GM12878 (cell line): Measurements from ENCODE around the gene TNFAIP1. TPM values are rescaled to one million over a fixed set of nuclear protein-coding genes. Genes with fewer than 3 reads are reported as not detected.
A peak's percentile ranks its signal among the peaks of the same experiment; 100 is the strongest.

Source experiments
- ATAC-seq: fragments of 200-7000 bp; cut with Tn5 transposase; 3 replicates; pipeline ENCODE4 v1.9.1; 2020; ENCODE audit warnings: mild to moderate bottlenecking, moderate library complexity
- BruUV-seq: library from RNA; stranded (reverse); fragments of 400-500 nt; replicated peaks from 2 replicates; lab custom pipeline; 2021; lab: Mats Ljungman, UMichigan
- CTCF ChIA-PET: fragments of 300-600 bp; sonication (Branson Sonifier 250); formaldehyde crosslinking; extraction: SDS; loops from one replicate; lab custom pipeline; 2021; ENCODE audit warnings: inconsistent platforms; lab: Yijun Ruan, JAX
- POLR2A ChIA-PET: fragments of 350-600 bp; formaldehyde crosslinking; extraction: SDS; loops from one replicate; lab custom pipeline; 2021; ENCODE audit warnings: inconsistent platforms; lab: Charles Lee
- RAD21 ChIA-PET: fragments of 300-600 bp; sonication (Branson Sonifier 250); formaldehyde crosslinking; loops from one replicate; lab custom pipeline; 2023; ENCODE audit warnings: antibody characterized with exemption; ENCODE audit not compliant: unreplicated experiment; lab: Charles Lee
- SMC1A ChIA-PET: fragments of 300-600 bp; sonication (Branson Sonifier 250); formaldehyde crosslinking; loops from one replicate; lab custom pipeline; 2023; ENCODE audit not compliant: unreplicated experiment, uncharacterized antibody; lab: Charles Lee
- DNase-seq: peaks from one replicate; pipeline ENCODE4 v3.0.0-alpha.2; 2011; ENCODE audit warnings: low read depth, low spot score
- FAIRE-seq: peaks from 3 replicates; lab custom pipeline; 2011; peaks lifted over from hg19 to GRCh38; lab: Jason Lieb, UNC
- H2AFZ ChIP-seq: 2 replicates; pipeline ENCODE4 v1.6.0; 2011; ENCODE audit warnings: low read depth, low read length, control low read depth; ENCODE audit not compliant: control insufficient read depth
- H3K27ac ChIP-seq: 2 replicates; pipeline ENCODE4 v1.5.1; 2011; ENCODE audit warnings: control low read depth; ENCODE audit not compliant: control insufficient read depth, insufficient read depth
- H3K27me3 ChIP-seq, 2 experiments: replicated peaks in 1 of 2; 2 replicates each; pipeline versions ENCODE4 v1.6.0 to v1.6.1; 2011; ENCODE audit warnings: low read length in 1 of 2; ENCODE audit not compliant: control insufficient read depth in 2 of 2, insufficient read depth in 2 of 2
- H3K36me3 ChIP-seq, 2 experiments: 2 replicates each; pipeline ENCODE4 v1.5.1; 2011; ENCODE audit warnings: low read length in 1 of 2; ENCODE audit not compliant: control insufficient read depth in 2 of 2, insufficient read depth in 2 of 2
- H3K4me1 ChIP-seq: 2 replicates; pipeline ENCODE4 v1.6.1; 2011; ENCODE audit warnings: mild to moderate bottlenecking, low read length, moderate library complexity, mixed read lengths; ENCODE audit not compliant: control insufficient read depth, insufficient read depth
- H3K4me2 ChIP-seq: 2 replicates; pipeline ENCODE4 v1.6.0; 2011; ENCODE audit warnings: control low read depth; ENCODE audit not compliant: control insufficient read depth, insufficient read depth
- H3K4me3 ChIP-seq: fragments of 200-600 bp; sonication (generic); 2 replicates; pipeline ENCODE4 v1.5.1; 2016
- H3K79me2 ChIP-seq: 2 replicates; pipeline ENCODE4 v1.6.0; 2011; ENCODE audit warnings: low read length; ENCODE audit not compliant: control insufficient read depth, insufficient read depth
- H3K9ac ChIP-seq: 2 replicates; pipeline ENCODE4 v1.8.0; 2011; ENCODE audit warnings: low read length, control low read depth, mixed read lengths; ENCODE audit not compliant: control insufficient read depth, insufficient read depth
- H3K9me3 ChIP-seq: replicated peaks from 3 replicates; pipeline ENCODE4 v1.5.1; 2011; ENCODE audit warnings: mild to moderate bottlenecking, low read length; ENCODE audit not compliant: control insufficient read depth, insufficient read depth
- H4K20me1 ChIP-seq: 2 replicates; pipeline ENCODE4 v1.6.0; 2011; ENCODE audit not compliant: control insufficient read depth, insufficient read depth
- NFIC ChIP-seq: IDR thresholded peaks from 2 replicates; pipeline ENCODE4 v1.6.1; 2012; ENCODE audit warnings: low read depth, mild to moderate bottlenecking, inconsistent platforms, low read length, moderate library complexity
- NR2C2 ChIP-seq: IDR thresholded peaks from 2 replicates; pipeline ENCODE4 v1.6.1; 2011; ENCODE audit warnings: borderline replicate concordance, low read depth; ENCODE audit not compliant: control insufficient read depth, insufficient read length
- POLR2A ChIP-seq: IDR thresholded peaks from 2 replicates; pipeline ENCODE4 v1.6.1; 2011; ENCODE audit warnings: low read depth, mild to moderate bottlenecking, low read length
- RB1 ChIP-seq: fragments of 450-650 bp; formaldehyde crosslinking; IDR thresholded peaks from 2 replicates; pipeline ENCODE4 v1.6.1; 2017; ENCODE audit warnings: mild to moderate bottlenecking, borderline replicate concordance
- SRF ChIP-seq, 2 experiments: IDR thresholded peaks; 2 replicates each; pipeline ENCODE4 v1.6.1; 2011; ENCODE audit warnings: low read depth in 2 of 2, low read length in 2 of 2, mild to moderate bottlenecking in 1 of 2, moderate library complexity in 1 of 2
- TCF12 ChIP-seq: IDR thresholded peaks from 2 replicates; pipeline ENCODE4 v1.6.1; 2011; ENCODE audit warnings: low read depth, mild to moderate bottlenecking, low read length
- WGBS: methylation state at CpG from one replicate; pipeline ENCODE4 v1.1.6; 2016; ENCODE audit warnings: low lambda C conversion rate; ENCODE audit not compliant: insufficient replicate concordance, insufficient coverage; ENCODE audit errors: missing lambda C conversion rate; 5-methylcytosine and 5-hydroxymethylcytosine counted together
- in situ Hi-C: fragments of 300-500 bp; cut with MboI; formaldehyde crosslinking; loops from 9 replicates; pipeline ENCODE4 v1.14.3; 2018; ENCODE audit warnings: mixed read lengths
- intact Hi-C: fragments of 100-400 bp; cut with micrococcal nuclease; formaldehyde crosslinking; loops from one replicate; pipeline ENCODE4 v1.14.2; 2022; ENCODE audit not compliant: unreplicated experiment
- polyA plus RNA-seq, 11 experiments: library from polyadenylated mRNA; depleted of rRNA in 4 of 11; unstranded in 6 of 11; stranded (reverse) in 5 of 11; fragments of >200 nt; fragmentation: Nextera tagmentation in 4 of 11; fragmentation: Illumina TruSeq in 1 of 11; extraction: Ambion mirVana in 4 of 11; extraction: Trizol in 1 of 11; gene quantifications; 1 replicate in 1 of 11; 2 replicates in 10 of 11; pipeline versions ENCODE4 v1.2.1 to v1.2.3, GENCODE V29; 2011 to 2016; ENCODE audit warnings: inconsistent platforms in 2 of 11, missing spikeins in 2 of 11, low read depth in 1 of 11
- total RNA-seq, 4 experiments: library from RNA; depleted of rRNA in 3 of 4; stranded (reverse); fragments of >200 nt in 3 of 4; fragmentation: Illumina TruSeq in 1 of 4; extraction: Trizol in 1 of 4; gene quantifications; 2 replicates each; pipeline versions ENCODE4 v1.2.1 to v1.2.3, GENCODE V29; 2013 to 2021

The TNFAIP1 gene
- total and polyA plus RNA-seq, 10 of the 15 experiments (the other 5 are each of a cell fraction or from before 2014, with no cell fraction given) = 1.8 to 16.9 (median 11.7) TPM

DNA sequence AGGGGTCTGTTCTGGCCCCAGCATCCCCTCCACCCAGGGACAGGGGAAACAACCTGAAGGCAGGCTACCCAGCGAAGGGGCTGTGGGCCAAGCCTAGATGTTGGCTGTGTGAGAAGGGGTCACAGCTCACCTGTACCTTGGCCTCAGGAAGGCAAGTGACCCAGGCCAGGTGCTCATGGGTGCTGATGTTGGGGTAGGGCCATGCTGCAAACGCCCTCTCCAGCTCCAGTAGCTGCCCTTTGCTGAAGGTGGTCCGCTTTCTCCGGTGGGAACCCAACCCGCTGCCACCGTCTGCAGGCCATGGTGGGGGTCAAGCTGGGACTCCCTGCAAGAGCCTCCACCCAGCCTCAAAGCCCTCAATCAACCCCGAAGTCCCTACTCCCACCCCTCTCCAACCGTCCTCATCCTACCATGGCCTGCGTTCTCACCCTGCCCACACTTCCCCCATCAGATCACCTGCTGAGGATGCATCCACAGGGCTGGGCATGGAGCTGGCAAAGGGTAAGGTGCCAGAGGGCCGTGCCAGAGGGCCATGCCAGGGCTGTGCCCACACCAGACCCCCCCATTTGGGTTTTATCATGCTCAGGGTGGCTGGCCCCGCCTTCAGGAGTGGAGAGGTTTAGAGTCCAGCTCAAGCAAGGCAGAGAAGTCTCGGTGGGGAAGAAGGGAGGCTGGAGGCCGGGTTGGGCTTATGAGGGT, 29.3 kb downstream of the TNFAIP1 start, which contains the start of gene SEBOX:
SEBOX (minus strand) TSS at position 535 of the 699 bp plus-strand sequence; CDS start at position 487, 48 bp downstream.
- no peak within 1 kb of the TSS for H3K9ac ChIP-seq
- H3K4me3 ChIP-seq = no peak within 1 kb of the TSS
- ATAC-seq (no peak), DNase-seq (no peak), FAIRE-seq (no peak)
- ChIA-PET SMC1A (no interaction called here), RAD21 (no interaction called here), CTCF (no interaction called here), POLR2A (no interaction called here)
- peaks cover 2 to 9% of the 10 kb centered on the region in 2 experiments; a peak in 3 of 4 replicates for H3K36me3 ChIP-seq
- no TSS peak for BruUV-seq
- H3K79me2 ChIP-seq = no peaks in the 10 kb centered on the region
- WGBS = 90% methylated on average over 13 of the region's 13 CpGs
- H3K4me2 ChIP-seq = no peak within 1 kb of the TSS
- no peaks in the 10 kb centered on the region for H3K9me3 ChIP-seq
- no peak within 1 kb of the TSS for H2AFZ ChIP-seq
- no peak within 1 kb of the TSS for H3K27ac ChIP-seq
- no peaks in the 10 kb centered on the region for H3K4me1 ChIP-seq
- no peak for TF ChIP-seq SRF (IDR thresholded peaks at IDR 0.05; ENCODE audit: low read depth in 2 of 2, low read length in 2 of 2)
- TF ChIP-seq POLR2A = peak; percentile 9; the same call in 1 of the 2 replicates
- no peak for TF ChIP-seq NFIC
- no peak for TF ChIP-seq TCF12
- no peak for TF ChIP-seq RB1
- intact Hi-C loops = no loop called here
- in situ Hi-C loops = no loop called here
- no peaks in the 10 kb centered on the region for H4K20me1 ChIP-seq
- no peaks in the 10 kb centered on the region for H3K27me3 ChIP-seq

DNA sequence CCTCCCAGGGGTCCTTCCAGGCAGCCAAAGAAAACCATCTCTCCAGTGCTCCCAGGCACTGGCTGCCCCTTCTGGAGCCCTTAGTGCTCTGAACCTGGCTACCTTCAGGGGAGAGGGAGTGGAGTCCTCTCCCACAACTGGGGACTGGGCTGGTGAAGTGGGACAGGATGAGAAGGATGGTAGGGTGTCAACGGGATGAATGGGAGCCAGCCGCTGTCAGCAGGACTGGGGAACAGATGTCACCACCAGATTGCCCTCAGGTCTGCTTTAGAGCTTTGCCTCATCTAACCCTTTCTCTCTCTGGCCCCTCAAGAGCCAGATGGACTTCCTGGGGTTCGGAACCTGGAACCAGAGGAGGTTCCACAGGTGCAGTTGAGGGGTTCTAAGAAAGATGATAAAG, 29.9 kb downstream of the TNFAIP1 start:
- SMC1A ChIA-PET = no interaction called here
- no peak for FAIRE-seq
- BruUV-seq = no TSS peak

More for the DNA sequence above, 29.9 kb downstream of the TNFAIP1 start:
- H3K27me3 ChIP-seq = no peaks in the 10 kb centered on the region
- intact Hi-C loops = no loop called here
- H2AFZ ChIP-seq = no peak overlapping the region
- DNase-seq (no peak), ATAC-seq (no peak)
- no peak overlapping the region for H3K27ac ChIP-seq
- no peak overlapping the region for H3K4me2 ChIP-seq
- H3K79me2 ChIP-seq = no peaks in the 10 kb centered on the region
- H3K9me3 ChIP-seq = no peaks in the 10 kb centered on the region
- POLR2A ChIA-PET = no interaction called here
- no peaks in the 10 kb centered on the region for H4K20me1 ChIP-seq
- H3K9ac ChIP-seq = no peak overlapping the region
- WGBS = 95% methylated on average over 3 of the region's 3 CpGs
- H3K4me3 ChIP-seq = no peak overlapping the region
- TF ChIP-seq POLR2A (peak; percentile 15; the same call in 1 of the 2 replicates), NR2C2 (no peak)
- CTCF ChIA-PET = interaction anchor here (0.6 kb wide), 1 partner anchor 37 kb away, joined by 3 read pairs; no protein-coding TSS in a partner anchor
- in situ Hi-C loops = no loop called here
- no peaks in the 10 kb centered on the region for H3K4me1 ChIP-seq
- RAD21 ChIA-PET = no interaction called here
- peaks cover 2 to 3% of the 10 kb centered on the region in 2 experiments; a peak in 2 of 4 replicates for H3K36me3 ChIP-seq
